CD4-positive, alpha-beta T cell (primary cell): ENCODE results near the gene SEL1L3. TPM values are rescaled to one million over a fixed set of nuclear protein-coding genes. Genes with fewer than 3 reads are reported as not detected.

Experiments used
- ATAC-seq: fragments of 200-7000 bp; cut with Tn5 transposase; one replicate; pipeline ENCODE4 v1.10.0; 2022; ENCODE audit warnings: mild to moderate bottlenecking; ENCODE audit not compliant: poor library complexity
- CTCF ChIA-PET: fragments of 350-600 bp; sonication (Branson Sonifier 250); formaldehyde crosslinking; loops from one replicate; lab custom pipeline; 2021; ENCODE audit warnings: antibody characterized with exemption, inconsistent platforms; lab: Charles Lee
- POLR2A ChIA-PET: fragments of 350-600 bp; sonication (Branson Sonifier 250); formaldehyde crosslinking; loops from one replicate; lab custom pipeline; 2021; ENCODE audit warnings: antibody characterized with exemption, inconsistent platforms; lab: Charles Lee
- DNase-seq, 14 experiments: peaks; one replicate each; pipeline ENCODE4 v3.0.0-alpha.2; 2013 to 2020; ENCODE audit warnings: mixed read lengths in 2 of 14
- H3K27ac ChIP-seq, 2 donors: one replicate each; pipeline versions ENCODE4 v1.5.1 to v1.7.0; 2013; ENCODE audit warnings: low read length in 2 of 2, low read depth in 1 of 2, mild to moderate bottlenecking in 1 of 2
- H3K27me3 ChIP-seq, 2 experiments: 1 replicate in 1 of 2; 2 replicates in 1 of 2; pipeline versions ENCODE4 v1.6.1 to v1.7.0; 2013; ENCODE audit warnings: low read length in 2 of 2, control low read depth in 1 of 2, mild to moderate bottlenecking in 1 of 2, moderate library complexity in 1 of 2; ENCODE audit not compliant: insufficient read depth in 2 of 2, control insufficient read depth in 1 of 2
- H3K36me3 ChIP-seq: one replicate; pipeline ENCODE4 v1.6.1; 2013; ENCODE audit warnings: low read length, control low read depth; ENCODE audit not compliant: insufficient read depth
- H3K4me1 ChIP-seq: one replicate; pipeline ENCODE4 v1.6.1; 2013; ENCODE audit warnings: low read length, control low read depth; ENCODE audit not compliant: insufficient read depth
- H3K4me3 ChIP-seq: one replicate; pipeline ENCODE4 v1.5.1; 2013; ENCODE audit warnings: mild to moderate bottlenecking, low read length, moderate library complexity
- H3K9me3 ChIP-seq, 2 experiments: 1 replicate in 1 of 2; 2 replicates in 1 of 2; pipeline versions ENCODE4 v1.6.1 to v1.7.0; 2013; ENCODE audit warnings: low read length in 2 of 2, mild to moderate bottlenecking in 2 of 2, control low read depth in 1 of 2, moderate library complexity in 1 of 2; ENCODE audit not compliant: control insufficient read depth in 1 of 2, insufficient read depth in 1 of 2
- H3K27ac Mint-ChIP-seq: one replicate; pipeline ENCODE4 v1.8.0; 2020; ENCODE audit warnings: mixed read lengths
- H3K27me3 Mint-ChIP-seq: one replicate; pipeline ENCODE4 v1.8.0; 2021; ENCODE audit warnings: mixed read lengths
- H3K36me3 Mint-ChIP-seq: one replicate; pipeline ENCODE4 v1.8.0; 2021; ENCODE audit warnings: low read depth, mixed read lengths
- H3K4me1 Mint-ChIP-seq: one replicate; pipeline ENCODE4 v1.8.0; 2021; ENCODE audit warnings: low read depth, mixed read lengths
- H3K4me3 Mint-ChIP-seq: one replicate; pipeline ENCODE4 v1.8.0; 2020; ENCODE audit warnings: mild to moderate bottlenecking, mixed read lengths
- H3K9me3 Mint-ChIP-seq: one replicate; pipeline ENCODE4 v1.8.0; 2020; ENCODE audit warnings: mixed read lengths
- CTCF ChIP-seq: fragments of 200-600 bp; IDR thresholded peaks from one replicate; pipeline ENCODE4 v1.8.0; 2022; ENCODE audit warnings: antibody characterized with exemption, mild to moderate bottlenecking
- intact Hi-C, 2 experiments: fragments of 100-400 bp; cut with DNase I in 1 of 2; cut with micrococcal nuclease in 1 of 2; formaldehyde crosslinking; loops; one replicate each; pipeline versions ENCODE4 v1.15.1 to v1.9.0; 2023 to 2025; cut with DNase I, micrococcal nuclease
- total RNA-seq, 174 experiments: library from RNA in 2 of 174; stranded (reverse) in 2 of 174; gene quantifications; one replicate each; pipeline ENCODE4 v1.2.3 and lab custom pipeline; 2021 to 2026

Gene SEL1L3
- total RNA-seq, 2 experiments from 2014 or later = 34.9 to 36.5 TPM

DNA sequence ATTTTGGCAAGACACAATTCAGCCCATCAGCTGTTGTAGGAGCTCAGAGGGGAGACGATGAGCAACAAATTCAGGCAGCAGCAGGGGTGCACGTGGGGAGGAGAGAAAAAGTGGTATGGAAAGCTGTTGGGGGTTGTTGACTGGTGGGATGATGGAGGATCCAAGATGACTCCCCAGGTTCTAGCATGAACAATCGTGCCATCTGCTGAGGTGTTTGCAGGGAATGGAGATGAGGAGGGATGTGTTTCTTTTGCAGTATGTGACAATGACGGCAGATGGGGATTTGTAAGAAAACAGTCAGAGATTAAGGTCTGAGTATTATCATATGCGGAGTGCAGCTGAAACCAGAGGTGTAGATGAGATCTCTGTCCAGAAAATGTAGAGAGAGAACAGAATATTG is 63.3 kb downstream of the SEL1L3 start:
- DNase-seq (no peak), ATAC-seq (no peak)
- H3K36me3 Mint-ChIP-seq = peaks cover 91% of the 10 kb centered on the region
- ChIA-PET POLR2A (no interaction called here), CTCF (no interaction called here)
- no peak for TF ChIP-seq CTCF
- Histone ChIP-seq H3K4me1 (no peaks in the 10 kb centered on the region), H3K27me3 (no peaks in the 10 kb centered on the region), H3K9me3 (no peaks in the 10 kb centered on the region), H3K36me3 (peaks cover 58% of the 10 kb centered on the region), H3K27ac (no peak overlapping the region), H3K4me3 (no peak overlapping the region)
- H3K4me1 Mint-ChIP-seq = no peaks in the 10 kb centered on the region
- no peak overlapping the region for H3K4me3 Mint-ChIP-seq
- H3K27me3 Mint-ChIP-seq = no peaks in the 10 kb centered on the region
- H3K9me3 Mint-ChIP-seq = no peaks in the 10 kb centered on the region
- intact Hi-C loops = no loop called here
- H3K27ac Mint-ChIP-seq = no peak overlapping the region

DNA sequence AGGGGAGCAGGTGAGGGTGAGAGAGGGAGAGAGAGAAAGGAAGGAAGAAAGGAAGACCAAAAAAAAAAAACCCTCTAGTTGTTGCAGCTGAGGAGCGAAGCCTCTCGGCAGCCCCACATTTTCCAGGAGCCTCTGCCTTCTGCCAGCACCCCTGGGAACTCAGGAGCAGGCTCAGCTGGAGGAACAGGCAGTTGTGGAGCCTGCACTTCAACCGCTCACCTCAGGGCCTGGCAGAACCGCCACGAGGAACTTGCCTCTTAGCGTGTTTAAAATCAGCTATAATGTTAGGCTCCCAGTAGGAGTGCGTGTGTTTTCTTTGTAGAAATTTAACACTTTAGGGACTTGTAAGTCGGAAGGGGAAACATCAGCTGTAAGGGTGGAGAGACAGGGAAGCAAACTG is 65.7 kb downstream of the SEL1L3 start:
- H3K9me3 Mint-ChIP-seq = no peaks in the 10 kb centered on the region
- H3K9me3 ChIP-seq = no peaks in the 10 kb centered on the region
- no peak overlapping the region for H3K27ac ChIP-seq
- no peak for DNase-seq
- TF ChIP-seq CTCF = no peak
- intact Hi-C loops = no loop called here
- no peak overlapping the region for H3K27ac Mint-ChIP-seq
- H3K4me3 ChIP-seq = no peak overlapping the region
- ChIA-PET CTCF (no interaction called here), POLR2A (no interaction called here)
- no peaks in the 10 kb centered on the region for H3K4me1 ChIP-seq
- no peak for ATAC-seq
- H3K27me3 ChIP-seq = no peaks in the 10 kb centered on the region
- H3K4me1 Mint-ChIP-seq = no peaks in the 10 kb centered on the region
- no peaks in the 10 kb centered on the region for H3K27me3 Mint-ChIP-seq
- no peak overlapping the region for H3K4me3 Mint-ChIP-seq
- H3K36me3 ChIP-seq = peaks cover 51% of the 10 kb centered on the region
- peaks cover 91% of the 10 kb centered on the region for H3K36me3 Mint-ChIP-seq

DNA sequence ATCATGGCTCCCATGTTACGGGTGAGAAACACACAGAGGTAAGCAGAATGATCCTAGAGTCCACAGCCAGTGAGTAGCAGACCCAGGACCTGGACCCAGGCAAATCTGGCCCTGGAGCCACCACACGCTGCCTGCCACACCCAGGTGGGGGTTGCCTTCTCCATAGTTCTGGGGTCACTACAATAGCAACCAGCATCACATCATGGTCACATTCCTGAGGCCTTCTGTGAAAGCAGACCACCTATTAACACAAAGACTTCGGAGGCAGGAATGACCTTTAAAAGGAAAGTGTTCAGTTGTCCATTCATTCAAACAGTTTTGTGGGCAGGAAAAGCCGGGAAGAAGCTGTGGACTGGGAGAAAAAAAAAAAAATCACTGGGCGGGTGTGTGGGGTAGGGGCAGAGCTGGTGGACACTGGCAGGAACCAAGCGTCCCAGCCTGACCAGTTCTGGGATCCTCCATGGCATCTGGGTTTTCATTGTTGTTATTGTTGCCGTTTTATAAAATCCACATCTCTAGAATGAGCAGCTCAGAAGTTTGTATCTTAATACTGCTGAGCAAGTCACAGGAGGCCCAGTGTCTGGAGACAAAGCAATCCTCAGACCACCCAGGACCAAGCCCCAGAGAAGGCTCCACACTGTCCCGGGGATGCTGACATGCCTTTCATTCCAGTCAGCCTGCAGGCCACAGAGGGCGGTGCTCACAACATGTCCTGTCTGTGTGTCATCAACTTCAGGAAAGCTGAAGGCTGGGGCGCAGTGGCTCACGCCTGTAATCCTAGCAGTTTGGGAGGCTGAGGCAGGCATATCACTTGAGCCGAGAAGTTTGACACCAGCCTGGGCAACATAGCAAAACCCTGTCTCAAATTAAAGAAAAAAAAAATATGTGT is 67.0 kb downstream of the SEL1L3 start:
- Histone ChIP-seq H3K36me3 (peaks cover 45% of the 10 kb centered on the region), H3K4me3 (no peak overlapping the region), H3K4me1 (no peaks in the 10 kb centered on the region), H3K27ac (no peak overlapping the region), H3K9me3 (no peaks in the 10 kb centered on the region), H3K27me3 (no peaks in the 10 kb centered on the region)
- TF ChIP-seq CTCF = no peak
- intact Hi-C loops = no loop called here
- H3K4me3 Mint-ChIP-seq = no peak overlapping the region
- DNase-seq = no peak
- no peaks in the 10 kb centered on the region for H3K9me3 Mint-ChIP-seq
- no peaks in the 10 kb centered on the region for H3K4me1 Mint-ChIP-seq
- no peak for ATAC-seq
- H3K36me3 Mint-ChIP-seq = peaks cover 91% of the 10 kb centered on the region
- H3K27me3 Mint-ChIP-seq = no peaks in the 10 kb centered on the region
- no peak overlapping the region for H3K27ac Mint-ChIP-seq
- POLR2A ChIA-PET = no interaction called here
- CTCF ChIA-PET = no interaction called here
